ENCODE results near the gene MCOLN3. TPM values are rescaled to one million over a fixed set of nuclear protein-coding genes. Genes with fewer than 3 reads are reported as not detected.

The MCOLN3 gene
- polyA plus RNA-seq (ENCODE audit: insufficient read length in 12 of 12): 10 to 100 TPM in 1 of 12 donors, 1 to 10 TPM in 10, not detected in 1; 1.2 to 10.8 (median 2.4) TPM
- long read RNA-seq, donor 1, transcript MCOLN3-204 (4 exons, 2,727 nt): major isoform, 7 of 28 reads
- long read RNA-seq, donor 1, partial matches to known transcripts: 18 of 28 reads
- long read RNA-seq, donor 1, other reads (novel, unspliced or antisense): 0 of 28 reads
- long read RNA-seq, donor 2: 0 reads
- long read RNA-seq, donor 3: 0 reads
- long read RNA-seq, donor 4: 0 reads
- long read RNA-seq, donor 5, partial matches to known transcripts: 0 of 3 reads
- long read RNA-seq, donor 5, other reads (novel, unspliced or antisense): 0 of 3 reads
- long read RNA-seq, donor 6: 0 reads
- long read RNA-seq, donor 7: 0 reads
- long read RNA-seq, donor 8, partial matches to known transcripts: 0 of 1 reads
- long read RNA-seq, donor 8, other reads (novel, unspliced or antisense): 0 of 1 reads
- long read RNA-seq, donor 9: 0 reads
- long read RNA-seq, donor 10: 0 reads
- long read RNA-seq, donor 11: 0 reads

- DNase-seq: no peak
Observed at GRCh38 chr1:85048296-85049064, at the start of gene MCOLN3. Gene MCOLN3, minus strand, starts transcription at chr1:85048500. Its CDS starts 3,140 bp downstream, at chr1:85045360.

- no peak for DNase-seq
Observed at GRCh38 chr1:85093644-85094043, 45.3 kb upstream of the MCOLN3 start.

- DNase-seq: peak; percentile 49
Observed at GRCh38 chr1:85091671-85092280, 43.5 kb upstream of the MCOLN3 start.

GRCh38 chr1:85090225-85090624 is 41.9 kb upstream of the MCOLN3 start:
- DNase-seq: no peak

- no peak for DNase-seq
Observed at GRCh38 chr1:85089203-85089602, 40.9 kb upstream of the MCOLN3 start.

GRCh38 chr1:85088408-85088784 is 40.1 kb upstream of the MCOLN3 start:
- no peak for DNase-seq

GRCh38 chr1:85087659-85088407 is 39.5 kb upstream of the MCOLN3 start:
- DNase-seq: no peak

GRCh38 chr1:85085417-85085816 is 37.1 kb upstream of the MCOLN3 start:
- DNase-seq: no peak

- DNase-seq: no peak
Observed at GRCh38 chr1:85078903-85079302, 30.6 kb upstream of the MCOLN3 start.

GRCh38 chr1:85074365-85074964 is 26.2 kb upstream of the MCOLN3 start:
- DNase-seq: no peak

GRCh38 chr1:85070972-85071492 is 22.7 kb upstream of the MCOLN3 start:
- DNase-seq: no peak

- DNase-seq: no peak
Observed at GRCh38 chr1:85068846-85069245, 20.5 kb upstream of the MCOLN3 start.

GRCh38 chr1:85065550-85065949 is 17.2 kb upstream of the MCOLN3 start:
- DNase-seq: no peak

- DNase-seq: no peak
Observed at GRCh38 chr1:85062425-85063026, 14.2 kb upstream of the MCOLN3 start.

- peak; percentile 98 for DNase-seq
Observed at GRCh38 chr1:85061711-85062424, 13.6 kb upstream of the MCOLN3 start.

GRCh38 chr1:85060038-85060437 is 11.7 kb upstream of the MCOLN3 start:
- DNase-seq: no peak

GRCh38 chr1:85059563-85059962 is 11.3 kb upstream of the MCOLN3 start:
- no peak for DNase-seq

- no peak for DNase-seq
Observed at GRCh38 chr1:85058786-85059185, 10.5 kb upstream of the MCOLN3 start.

- DNase-seq: no peak
Observed at GRCh38 chr1:85058311-85058710, 10.0 kb upstream of the MCOLN3 start.

GRCh38 chr1:85054664-85055063 is 6.4 kb upstream of the MCOLN3 start:
- DNase-seq: no peak
